Measurements from ENCODE around the gene CCBE1.

CCBE1 gene

GRCh38 chr18:59381949-59382348 is 315.3 kb downstream of the CCBE1 start:
- DNase-seq, result no peak
